Posterior vena cava (tissue), 2 donors: ENCODE measurements around the gene CLIP3. TPM values are rescaled to one million over a fixed set of nuclear protein-coding genes. Genes with fewer than 3 reads are reported as not detected.
"Not testable (repeated sequence)": the region's sequence is repeated elsewhere in the genome, so short reads cannot be mapped to it uniquely, and the experiment has no call there.

Source experiments
- DNase-seq: peaks from one replicate; pipeline ENCODE4 v3.0.0-alpha.2; 2020; ENCODE audit warnings: low spot score
- intact Hi-C, 2 donors: fragments of 100-400 bp; cut with DNase I; formaldehyde crosslinking; loops; one replicate each; pipeline versions ENCODE4 v1.14.1 to v1.14.2; 2022 to 2023
- total RNA-seq, 2 donors: library from RNA; stranded (reverse); fragmentation: NEBNext Ultra II Directional; extraction: Animal tissue kit (Norgen Biotek cat#: 25700); gene quantifications; one replicate each; pipeline ENCODE4 v1.2.1, GENCODE V29; 2021
- donor health status: DM: yes; HTN: yes; CAD: no.
- donor health status: DM: yes; HTN: yes; CAD: no.

The CLIP3 gene
- total RNA-seq, 2 donors from 2014 or later, result 30.4 to 32.0 TPM

DNA sequence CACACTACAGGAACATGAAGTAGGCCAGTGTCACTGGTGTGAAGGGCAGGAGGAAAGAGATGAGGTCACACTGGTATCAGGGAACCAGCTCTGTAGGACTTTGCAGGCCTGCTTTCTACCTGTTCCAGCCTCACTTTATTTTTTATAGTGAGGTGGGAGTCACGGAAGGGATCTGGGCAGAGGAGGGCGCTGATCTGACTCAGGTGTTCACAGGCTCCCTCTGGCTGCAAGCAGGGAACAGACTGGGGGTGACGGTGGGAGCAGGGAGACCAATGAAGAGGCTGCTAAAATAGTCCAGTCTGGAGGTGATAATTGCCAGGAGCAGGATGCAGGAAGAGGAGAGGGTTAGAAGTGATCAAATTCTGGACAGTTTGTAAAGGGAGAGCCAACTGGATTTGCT is 18.6 kb upstream of the CLIP3 start:
- no peak for DNase-seq
- intact Hi-C loops, result no loop called here

DNA sequence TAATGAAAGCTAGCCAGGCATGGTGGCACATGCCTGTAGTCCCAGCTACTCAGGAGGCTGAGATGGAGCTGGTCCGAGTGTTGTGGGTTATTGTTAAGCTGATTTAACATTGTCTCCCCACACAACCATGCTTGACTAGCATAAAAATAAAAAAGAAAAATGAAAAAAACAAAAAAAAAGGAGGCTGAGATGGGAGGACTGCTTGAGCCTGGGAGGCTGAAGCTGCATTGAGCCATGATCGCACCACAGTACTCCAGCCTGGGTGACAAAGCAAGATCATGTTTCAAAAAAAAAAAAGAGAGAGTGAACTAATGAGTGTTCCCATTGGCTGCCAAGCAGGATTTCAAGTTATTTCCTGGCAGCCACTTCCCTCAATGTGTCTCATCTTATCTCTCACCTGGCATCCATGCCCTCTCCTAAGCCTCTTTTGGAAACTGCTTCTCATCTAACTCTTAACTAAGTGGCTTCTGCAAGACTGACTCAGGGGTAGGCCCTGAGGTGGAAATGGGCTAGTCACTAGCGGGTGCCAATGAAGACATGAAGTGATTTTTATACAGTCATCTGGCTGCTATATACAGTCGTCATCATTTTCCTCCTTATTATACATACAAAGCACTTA is 16.5 kb upstream of the CLIP3 start:
- DNase-seq, result no peak
- intact Hi-C loops, result no loop called here

DNA sequence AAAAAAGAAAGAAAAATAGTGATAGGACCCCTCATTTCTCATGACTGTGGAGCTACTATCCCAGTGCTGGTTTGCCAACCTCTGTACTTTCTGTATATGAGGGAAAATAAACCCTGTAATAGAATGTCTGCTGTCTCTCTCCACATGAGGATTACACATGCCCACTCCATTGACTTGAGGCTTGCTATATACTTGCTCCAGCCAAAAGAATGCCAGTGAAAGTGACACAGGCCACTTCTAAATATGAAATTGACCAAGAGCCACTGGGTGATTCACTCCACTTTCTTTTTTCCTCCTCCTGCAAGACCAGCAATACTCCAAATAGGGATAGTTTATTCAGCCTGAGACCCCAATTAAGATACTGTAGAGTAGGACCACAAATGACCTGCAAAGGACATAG is 15.2 kb upstream of the CLIP3 start:
- intact Hi-C loops, result no loop called here
- no peak for DNase-seq

DNA sequence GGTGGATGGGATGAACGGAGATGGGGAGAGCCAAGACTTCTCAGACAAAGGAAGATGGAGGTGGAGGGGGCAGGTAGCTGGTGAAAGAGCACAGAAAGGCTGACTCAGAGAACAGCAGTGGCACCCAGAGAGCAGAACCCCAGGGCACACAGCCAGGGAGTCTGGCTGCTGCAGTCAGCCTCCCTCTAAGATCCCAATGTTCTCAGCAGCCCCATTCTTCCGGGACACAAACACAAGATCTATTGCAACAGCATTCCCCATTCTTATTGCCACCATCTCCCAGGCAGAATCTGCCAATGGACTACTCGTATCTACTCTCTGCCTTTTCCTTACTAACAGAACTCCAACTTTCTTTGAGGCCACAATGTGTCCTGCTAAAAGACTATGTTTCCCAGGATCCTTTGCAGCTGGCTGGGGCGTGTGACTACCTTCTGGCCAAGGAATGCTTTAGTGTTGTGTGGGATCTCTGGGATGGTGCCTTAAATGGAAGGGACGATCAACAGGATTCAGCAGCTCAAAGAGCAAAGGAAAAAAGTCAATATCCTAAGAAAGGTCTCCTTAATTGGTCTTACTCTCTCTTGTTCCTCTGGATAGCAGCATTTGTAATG is 13.9 kb upstream of the CLIP3 start:
- intact Hi-C loops, result no loop called here
- DNase-seq, result no peak

DNA sequence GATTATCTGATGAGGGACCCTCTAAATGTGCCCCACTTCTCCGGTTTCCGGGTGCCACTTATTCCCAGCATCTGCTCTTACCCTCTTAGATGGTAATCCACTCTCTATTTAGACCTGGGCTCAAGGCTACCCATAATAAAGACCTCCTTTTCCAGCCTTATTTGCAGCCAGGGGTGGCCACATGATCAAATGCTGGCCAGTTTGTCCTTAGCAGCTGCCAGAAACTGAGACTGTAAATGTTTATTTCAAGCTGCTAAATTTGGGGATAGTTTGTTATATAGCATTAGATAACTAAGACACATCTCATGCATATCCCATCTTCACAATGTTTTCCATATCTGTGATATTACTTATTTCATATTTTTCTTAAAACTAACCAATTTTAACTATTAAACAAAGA is 11.3 kb upstream of the CLIP3 start:
- DNase-seq, result no peak
- intact Hi-C loops, result no loop called here

DNA sequence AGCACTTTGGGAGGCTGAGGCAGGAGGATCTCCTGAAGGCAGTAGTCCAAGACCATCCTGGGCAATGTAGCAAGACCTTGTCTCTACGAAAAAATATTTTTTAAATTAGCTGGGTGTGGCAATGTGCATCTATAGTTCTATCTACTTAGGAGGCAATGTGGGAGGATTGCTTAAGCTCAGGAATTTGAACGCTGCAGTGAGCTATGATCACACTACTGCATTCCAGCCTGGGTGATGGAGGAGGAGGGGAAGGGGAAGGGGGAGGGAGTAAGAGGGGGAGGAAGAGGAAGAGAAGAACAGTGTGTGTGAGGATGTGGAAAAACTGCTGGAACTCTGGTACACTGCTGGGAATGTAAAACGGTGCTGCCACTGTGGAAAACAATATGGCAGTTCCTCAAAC is 9.2 kb upstream of the CLIP3 start:
- intact Hi-C loops, result no loop called here
- no peak for DNase-seq

DNA sequence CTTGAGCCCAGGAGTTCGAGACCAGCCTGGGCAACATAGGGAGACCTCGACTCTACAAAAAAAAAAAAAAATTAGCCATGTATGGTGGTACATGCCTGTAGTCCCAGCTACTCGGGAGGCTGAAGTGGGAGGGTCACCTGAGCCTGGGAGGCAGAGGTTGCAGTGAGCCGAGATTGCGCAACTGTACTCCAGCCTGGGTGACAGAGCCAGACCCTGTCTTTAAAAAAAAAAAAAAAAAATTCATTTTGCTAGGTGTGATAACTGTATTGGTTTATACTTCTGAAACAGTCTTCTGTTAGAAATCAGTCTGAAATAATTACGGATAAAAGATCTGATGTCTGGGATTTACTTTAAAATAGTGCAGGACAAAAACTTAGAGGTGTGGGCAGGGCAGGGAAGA is 8.4 kb upstream of the CLIP3 start:
- DNase-seq, intact Hi-C loops: not testable (repeated sequence)

DNA sequence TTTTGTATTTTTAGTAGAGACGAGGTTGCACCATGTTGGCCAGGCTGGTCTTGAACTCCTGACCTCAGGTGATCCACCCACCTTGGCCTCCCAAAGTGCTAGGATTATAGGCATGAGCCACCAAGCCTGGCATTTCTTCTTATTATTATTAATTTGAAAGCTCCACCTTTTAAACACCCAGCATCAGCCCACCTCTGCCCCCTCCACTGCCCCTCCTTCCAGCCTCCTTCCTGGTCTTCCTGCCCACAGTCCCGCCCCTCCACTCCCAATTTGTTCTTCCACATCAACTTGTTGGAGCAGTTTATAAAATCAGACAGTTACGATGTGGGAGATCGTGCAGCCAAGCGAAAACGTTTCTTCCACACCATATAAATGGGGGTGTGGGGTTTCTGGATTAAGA is 7.8 kb upstream of the CLIP3 start:
- no peak for DNase-seq
- intact Hi-C loops, result no loop called here

DNA sequence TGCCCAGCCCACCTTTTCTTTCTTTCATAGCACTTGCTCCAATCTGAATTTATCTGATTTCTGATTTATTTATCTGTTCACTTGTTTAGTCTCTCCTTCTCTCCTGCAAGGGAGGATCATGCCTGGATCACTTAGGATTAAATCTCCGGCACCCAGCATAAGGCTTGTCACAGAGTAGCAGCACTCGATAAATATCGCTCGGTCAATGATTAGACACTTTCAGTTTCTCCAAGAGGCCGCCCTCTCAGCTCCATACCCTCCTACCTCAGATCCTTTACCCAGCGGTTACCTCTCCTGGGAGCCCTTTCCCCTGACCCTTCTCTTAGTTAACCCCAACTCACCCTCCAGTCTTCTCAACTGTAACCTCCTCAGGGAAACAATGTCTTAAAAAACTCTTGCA is 1.4 kb downstream of the CLIP3 start:
- intact Hi-C loops, result no loop called here

DNA sequence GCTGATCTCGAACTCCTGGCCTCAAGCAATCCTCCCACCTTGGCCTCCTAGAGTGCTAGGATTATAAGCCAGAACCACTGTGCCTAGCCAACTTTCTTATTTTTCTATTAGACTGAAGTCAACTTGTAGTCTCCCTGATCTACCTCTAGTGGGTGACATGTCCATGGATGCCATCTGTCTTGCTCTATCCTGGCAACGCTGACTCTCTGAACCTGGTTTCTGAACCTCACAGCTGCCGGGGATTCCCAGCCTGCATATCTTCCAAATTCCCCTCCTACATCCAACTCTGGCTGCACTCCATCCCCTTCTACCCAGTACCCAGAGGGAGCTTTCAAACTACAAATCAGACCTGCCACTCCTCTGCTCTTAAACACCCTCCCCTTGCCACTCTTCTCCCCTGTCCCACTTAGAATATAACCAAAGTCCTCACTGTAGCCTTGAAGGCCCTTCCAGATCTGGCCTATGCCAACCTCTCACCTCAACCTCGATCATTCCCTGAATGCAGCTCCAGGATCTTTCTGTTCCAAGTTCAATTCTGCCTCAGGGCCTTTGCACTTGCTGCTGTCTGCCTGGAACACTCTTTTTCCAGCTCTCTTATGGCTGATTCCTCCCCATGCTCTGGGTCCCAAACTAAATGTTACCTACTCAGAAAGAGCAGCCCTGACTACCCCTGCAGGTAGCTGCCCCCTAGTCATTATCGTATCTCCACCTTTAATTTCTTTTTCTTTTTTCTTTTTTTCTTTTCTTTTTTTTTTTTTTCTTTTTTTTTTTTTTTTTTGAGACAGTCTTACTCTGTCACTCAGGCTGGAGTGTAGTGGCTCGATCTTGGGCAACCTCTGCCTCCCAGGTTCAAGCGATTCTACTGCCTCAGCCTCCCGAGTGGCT is 2.2 kb downstream of the CLIP3 start:
- no peak for DNase-seq
- intact Hi-C loops, result no loop called here

More for the DNA sequence above, 1.4 kb downstream of the CLIP3 start:
- DNase-seq, result no peak

DNA sequence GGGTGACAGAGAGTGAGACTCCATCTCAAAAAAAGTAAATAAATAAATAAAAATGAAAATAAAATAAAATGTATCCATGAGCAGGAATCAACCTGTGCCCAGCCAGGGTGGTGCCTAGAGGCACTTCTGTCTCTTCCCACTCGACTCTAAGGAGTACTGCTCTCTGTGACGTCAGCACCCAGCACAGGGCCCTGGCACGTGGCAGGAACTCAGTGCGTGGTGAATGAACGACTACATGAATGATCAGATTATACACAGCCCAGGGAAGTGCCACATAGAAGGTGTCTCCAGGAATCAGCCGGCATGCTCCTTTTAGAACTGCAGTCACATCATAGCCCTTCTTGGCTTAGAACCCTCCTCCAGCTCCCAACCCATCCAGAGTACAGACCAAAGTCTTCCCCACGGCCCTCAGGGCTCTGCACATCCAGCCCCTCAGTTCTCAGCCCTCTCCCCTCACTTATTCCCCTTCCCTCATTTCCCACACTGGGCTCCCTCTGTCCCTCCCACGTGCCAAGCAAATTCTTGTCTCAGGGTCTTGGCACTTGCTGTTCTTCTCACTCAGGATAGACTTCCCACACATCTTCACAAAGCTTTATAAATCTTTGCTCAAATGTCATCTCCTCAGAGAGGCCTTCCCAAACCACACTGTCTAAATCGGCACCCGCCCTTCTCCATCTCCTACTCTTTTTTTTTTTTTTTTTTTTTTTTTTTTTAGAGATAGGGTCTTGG is 4.2 kb downstream of the CLIP3 start:
- DNase-seq, result no peak

DNA sequence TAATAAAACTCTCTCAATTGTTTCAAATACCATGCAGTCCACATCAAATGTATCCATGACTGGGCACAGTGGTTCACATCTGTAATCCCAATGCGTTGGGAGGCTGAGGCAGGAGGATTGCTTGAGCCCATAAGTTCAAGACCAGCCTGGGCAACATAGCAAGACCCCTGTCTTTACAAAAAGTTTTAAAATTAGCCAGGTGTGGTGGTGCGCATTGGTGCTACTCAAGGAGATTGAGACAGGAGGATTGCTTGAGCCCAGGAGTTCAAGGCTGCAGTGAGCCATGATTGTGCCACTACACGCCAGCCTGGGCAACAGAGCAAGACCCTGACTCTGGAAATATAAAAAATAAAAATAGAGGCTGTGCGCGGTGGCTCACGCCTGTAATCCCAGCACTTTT is 5.0 kb downstream of the CLIP3 start:
- DNase-seq, result no peak
- intact Hi-C loops, result no loop called here

More for the DNA sequence above, 4.2 kb downstream of the CLIP3 start:
- intact Hi-C loops, result no loop called here

DNA sequence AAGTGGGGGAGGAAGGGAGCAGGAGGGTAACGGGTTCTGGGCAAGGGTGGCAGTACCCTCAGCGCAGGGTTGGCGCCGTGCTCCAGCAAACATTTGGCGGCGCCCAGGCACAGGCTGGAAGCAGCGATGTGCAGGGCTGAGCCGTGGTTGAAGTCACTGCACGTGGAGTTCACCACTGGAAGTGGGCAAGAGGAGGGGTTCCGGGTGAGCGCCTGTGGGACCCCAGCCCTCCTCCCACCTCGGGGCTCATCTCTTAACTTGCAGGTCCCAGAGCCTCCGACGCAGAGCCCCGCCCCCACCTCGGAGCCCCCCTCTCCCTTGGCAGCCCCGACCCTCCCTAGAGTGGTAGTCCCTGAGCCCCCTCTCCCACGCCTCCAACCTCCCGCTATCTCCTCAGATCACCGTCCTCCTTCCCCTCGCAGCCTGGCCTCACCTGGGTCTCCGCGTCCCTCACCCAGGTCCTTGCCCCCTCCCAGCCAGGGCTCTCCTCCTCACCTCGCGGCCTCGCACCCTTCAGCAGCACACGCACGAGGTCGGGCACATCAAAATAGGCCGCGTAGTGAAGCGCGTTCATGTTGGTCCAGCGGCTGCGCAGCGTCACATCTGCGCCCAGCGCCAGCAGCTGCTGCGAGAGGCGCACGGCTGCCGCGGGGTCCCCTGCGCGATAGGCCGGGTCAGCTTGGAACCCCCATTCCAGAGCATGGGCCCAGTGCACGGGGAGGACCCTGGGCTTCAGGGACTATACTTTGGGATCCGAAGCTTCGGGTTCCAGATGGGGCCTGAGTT is 6.4 kb downstream of the CLIP3 start:
- DNase-seq, result no peak
- intact Hi-C loops, result no loop called here

DNA sequence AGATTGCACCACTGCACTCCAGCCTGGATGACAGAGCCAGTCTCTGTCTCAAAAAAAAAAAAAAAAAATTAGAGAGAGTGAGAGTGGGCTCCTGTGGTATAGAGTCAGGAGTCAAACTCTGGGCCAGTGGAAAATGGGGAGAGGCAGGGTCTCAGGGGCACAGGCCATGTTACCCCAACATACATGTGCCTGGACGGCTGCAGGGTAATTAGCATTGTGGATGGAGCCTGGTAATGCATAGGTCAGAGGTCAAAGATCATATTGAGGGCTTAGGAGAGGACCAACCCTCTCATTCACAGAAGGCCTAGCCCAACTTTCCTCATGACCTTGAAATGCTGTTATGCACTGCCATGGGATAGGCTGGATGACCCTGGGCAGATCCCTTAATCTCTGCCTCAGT is 7.1 kb downstream of the CLIP3 start:
- DNase-seq, result no peak
- intact Hi-C loops, result no loop called here

DNA sequence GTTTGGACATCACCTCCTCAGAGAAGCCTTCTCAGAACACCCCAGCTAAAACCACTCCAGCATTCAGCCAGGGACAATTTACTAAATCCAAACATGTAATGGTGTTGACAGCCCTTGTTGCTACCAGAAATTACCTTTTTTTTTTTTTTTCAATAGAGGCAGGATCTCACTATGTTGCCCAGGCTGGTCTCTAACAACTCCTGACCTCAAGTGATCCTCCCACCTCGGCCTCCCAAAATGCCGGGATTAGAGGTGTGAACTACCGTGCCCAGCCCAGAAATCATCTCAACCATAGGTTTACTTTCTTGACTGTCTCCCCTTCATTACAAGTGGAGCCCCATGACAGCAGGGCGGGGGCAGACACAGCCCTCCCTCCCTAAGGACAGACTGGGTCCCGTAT is 9.2 kb downstream of the CLIP3 start:
- intact Hi-C loops, result no loop called here
- DNase-seq, result no peak

DNA sequence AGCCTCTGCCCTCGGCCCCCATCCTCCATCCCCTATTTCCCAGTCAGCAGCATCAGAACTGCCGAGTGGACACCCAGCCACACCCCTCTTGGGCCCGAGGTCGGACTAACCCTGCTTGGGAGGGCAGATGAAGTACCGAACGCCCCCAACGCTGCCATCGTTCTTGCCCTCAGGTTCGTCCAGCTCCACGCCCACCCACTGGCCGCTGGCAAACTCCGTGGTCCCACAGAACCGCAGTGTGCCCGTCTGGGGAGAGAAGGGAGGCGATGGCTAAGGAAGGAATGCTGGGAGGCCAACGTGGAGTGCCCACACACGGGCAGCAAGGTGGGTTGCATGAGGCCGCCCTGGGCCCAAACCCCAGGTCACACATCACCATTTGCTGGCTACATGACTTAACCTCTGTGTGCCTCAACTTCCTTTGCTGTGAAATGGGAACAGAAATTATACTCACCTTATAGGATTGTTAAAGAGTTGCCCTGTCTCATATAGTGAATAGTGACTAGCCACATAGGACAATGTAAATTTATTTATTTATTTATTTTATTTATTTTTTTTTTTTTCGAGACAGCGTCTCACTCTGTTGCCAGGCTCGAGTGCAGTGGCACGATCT is 13.5 kb downstream of the CLIP3 start:
- no peak for DNase-seq
- intact Hi-C loops, result no loop called here

DNA sequence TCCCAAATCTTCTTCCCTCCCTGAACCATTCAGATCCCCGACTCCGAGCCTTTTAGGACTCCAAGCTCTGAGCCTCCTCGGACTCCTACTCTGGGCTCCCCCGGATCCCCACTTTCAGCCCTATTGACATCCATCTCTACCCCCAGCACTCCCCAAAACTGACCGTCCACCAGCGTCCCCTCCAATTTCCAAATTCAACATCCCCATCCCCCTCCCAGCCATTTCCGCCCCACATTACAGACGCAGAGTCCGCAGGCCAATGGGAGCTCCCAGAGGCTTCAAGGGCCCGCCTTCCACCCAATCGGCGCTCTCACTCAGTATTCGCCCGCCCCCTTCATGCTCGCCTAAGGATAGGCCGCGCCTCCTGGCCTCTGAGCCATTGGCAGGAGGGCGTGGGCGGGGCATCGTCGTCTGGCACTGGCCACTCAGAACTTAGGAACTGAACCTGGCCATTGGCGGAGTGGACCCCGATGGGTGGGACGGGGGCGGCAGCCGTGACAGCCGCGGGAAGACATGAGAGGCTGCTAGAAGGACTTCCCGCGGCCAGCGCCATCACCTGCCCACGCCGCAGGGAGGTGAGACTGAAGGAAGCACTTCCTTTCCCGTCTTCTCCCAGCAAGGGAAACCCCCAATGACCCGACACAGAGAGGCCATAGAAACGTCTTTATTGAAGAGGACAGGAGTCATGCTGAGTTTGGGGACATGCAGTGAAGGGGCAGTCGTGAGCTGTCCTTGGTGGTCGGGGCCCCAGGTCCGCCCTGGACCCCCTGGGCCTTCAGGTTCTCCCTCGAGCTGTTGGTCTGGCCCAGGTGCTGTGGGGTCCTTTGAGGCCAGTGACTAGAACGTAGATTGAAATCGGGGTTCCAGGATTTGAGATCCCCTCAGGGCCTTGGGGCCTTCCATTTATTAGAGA is 18.4 kb downstream of the CLIP3 start, which contains the start of gene ALKBH6:
ALKBH6 (minus strand) TSS at position 202 of the 913 bp plus-strand sequence. CDS start 816 bp downstream, outside the sequence.
- DNase-seq, result peak; percentile 100
- intact Hi-C loops, result no loop called here
